ENCODE data around the gene TNIK.

- TF ChIP-seq POLR2AphosphoS5 (IDR thresholded peaks at IDR 0.05) (no peak), POLR2A (IDR thresholded peaks at IDR 0.05) (no peak)
- TF ChIP-seq, protein P1, sequence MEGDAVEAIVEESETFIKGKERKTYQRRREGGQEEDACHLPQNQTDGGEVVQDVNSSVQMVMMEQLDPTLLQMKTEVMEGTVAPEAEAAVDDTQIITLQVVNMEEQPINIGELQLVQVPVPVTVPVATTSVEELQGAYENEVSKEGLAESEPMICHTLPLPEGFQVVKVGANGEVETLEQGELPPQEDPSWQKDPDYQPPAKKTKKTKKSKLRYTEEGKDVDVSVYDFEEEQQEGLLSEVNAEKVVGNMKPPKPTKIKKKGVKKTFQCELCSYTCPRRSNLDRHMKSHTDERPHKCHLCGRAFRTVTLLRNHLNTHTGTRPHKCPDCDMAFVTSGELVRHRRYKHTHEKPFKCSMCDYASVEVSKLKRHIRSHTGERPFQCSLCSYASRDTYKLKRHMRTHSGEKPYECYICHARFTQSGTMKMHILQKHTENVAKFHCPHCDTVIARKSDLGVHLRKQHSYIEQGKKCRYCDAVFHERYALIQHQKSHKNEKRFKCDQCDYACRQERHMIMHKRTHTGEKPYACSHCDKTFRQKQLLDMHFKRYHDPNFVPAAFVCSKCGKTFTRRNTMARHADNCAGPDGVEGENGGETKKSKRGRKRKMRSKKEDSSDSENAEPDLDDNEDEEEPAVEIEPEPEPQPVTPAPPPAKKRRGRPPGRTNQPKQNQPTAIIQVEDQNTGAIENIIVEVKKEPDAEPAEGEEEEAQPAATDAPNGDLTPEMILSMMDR (IDR thresholded peaks at IDR 0.05 in 8 of 11, conservative IDR thresholded peaks at IDR 0.05 in 3 of 11) = no peak
These were observed 45.7 kb upstream of the TNIK start for GRCh38 chr3:171505822-171506333.
